Coronary artery (tissue), 2 donors: ENCODE measurements around the gene UPF3A.
"Not testable (repeated sequence)": the region's sequence is repeated elsewhere in the genome, so short reads cannot be mapped to it uniquely, and the experiment has no call there.

Experiments used
- DNase-seq: peaks from one replicate; pipeline ENCODE4 v3.0.0-alpha.2; 2017; ENCODE audit warnings: low spot score
- H3K27ac ChIP-seq, 2 donors: fragments of 200-600 bp; sonication (generic); one replicate each; pipeline ENCODE4 v1.5.1; 2016 to 2019
- H3K4me3 ChIP-seq: fragments of 200-600 bp; sonication (generic); 2 replicates; pipeline ENCODE4 v1.5.1; 2016; ENCODE audit warnings: mild to moderate bottlenecking, moderate library complexity
- CTCF ChIP-seq: fragments of 200-600 bp; sonication (generic); IDR thresholded peaks from one replicate; pipeline ENCODE4 v1.5.1; 2019; ENCODE audit warnings: antibody characterized with exemption

Gene UPF3A

GRCh38 chr13:114263578-114263977 is 17.8 kb upstream of the UPF3A start:
- no peak for TF ChIP-seq CTCF
- Histone ChIP-seq H3K4me3 (no peak overlapping the region), H3K27ac (no peak overlapping the region)
- DNase-seq, result no peak

- H3K4me3 ChIP-seq, H3K27ac ChIP-seq, DNase-seq: not testable (repeated sequence)
Measured at GRCh38 chr13:114264313-114264712, 17.1 kb upstream of the UPF3A start.

- DNase-seq, result no peak
- no peak for TF ChIP-seq CTCF
- Histone ChIP-seq H3K4me3 (no peak overlapping the region), H3K27ac (no peak overlapping the region)
Measured at GRCh38 chr13:114264886-114265611, 16.4 kb upstream of the UPF3A start.

- TF ChIP-seq CTCF, result no peak
- DNase-seq, result no peak
- Histone ChIP-seq H3K4me3 (no peak overlapping the region), H3K27ac (no peak overlapping the region)
Measured at GRCh38 chr13:114266241-114266640, 15.2 kb upstream of the UPF3A start.

GRCh38 chr13:114268344-114269280 is 12.8 kb upstream of the UPF3A start:
- H3K4me3 ChIP-seq, result no peak overlapping the region
- DNase-seq, result no peak
- no peak overlapping the region for H3K27ac ChIP-seq
- TF ChIP-seq CTCF, result no peak

- no peak for TF ChIP-seq CTCF
- DNase-seq, result no peak
- no peak overlapping the region for H3K27ac ChIP-seq
- no peak overlapping the region for H3K4me3 ChIP-seq
Measured at GRCh38 chr13:114269281-114269770, 12.1 kb upstream of the UPF3A start.

- no peak for TF ChIP-seq CTCF
- H3K27ac ChIP-seq, result no peak overlapping the region
- DNase-seq, result no peak
- H3K4me3 ChIP-seq, result no peak overlapping the region
Measured at GRCh38 chr13:114272977-114273376, 8.4 kb upstream of the UPF3A start.
